GM19455 (cell line): ENCODE data around the gene HLA-DPA1.

ENCODE experiments used
- ATAC-seq: cut with Tn5 transposase; IDR thresholded peaks from one replicate; pipeline ENCODE4 v1.9.1; 2021; ENCODE audit not compliant: unreplicated experiment

Gene HLA-DPA1

GRCh38 chr6:33088931-33089620 is 15.6 kb upstream of the HLA-DPA1 start:
- no peak for ATAC-seq

- ATAC-seq, result no peak
These were observed 14.9 kb upstream of the HLA-DPA1 start for GRCh38 chr6:33088258-33088930.

GRCh38 chr6:33085627-33086026 is 12.2 kb upstream of the HLA-DPA1 start:
- no peak for ATAC-seq

- ATAC-seq, result no peak
These were observed 9.3 kb upstream of the HLA-DPA1 start for GRCh38 chr6:33082702-33083101.

- ATAC-seq, result no peak
These were observed 7.8 kb upstream of the HLA-DPA1 start for GRCh38 chr6:33081098-33081824.

- no peak for ATAC-seq
These were observed 7.0 kb upstream of the HLA-DPA1 start for GRCh38 chr6:33080127-33081089.

GRCh38 chr6:33079580-33079979 is 6.1 kb upstream of the HLA-DPA1 start:
- ATAC-seq, result no peak

- no peak for ATAC-seq
These were observed 5.6 kb upstream of the HLA-DPA1 start for GRCh38 chr6:33078919-33079521.

- ATAC-seq, result no peak
These were observed 5.0 kb upstream of the HLA-DPA1 start for GRCh38 chr6:33078442-33078841.

GRCh38 chr6:33077908-33078307 is 4.5 kb upstream of the HLA-DPA1 start:
- ATAC-seq, result no peak

- ATAC-seq, result no peak
These were observed 3.0 kb upstream of the HLA-DPA1 start for GRCh38 chr6:33076406-33076934.

- peak; percentile 65 for ATAC-seq
These were observed 2.3 kb upstream of the HLA-DPA1 start, which contains the start of gene HLA-DPB1 for GRCh38 chr6:33075568-33076405. TSS of gene HLA-DPB1 (plus strand) at chr6:33075990. CDS start at chr6:33076042, 52 bp downstream.

- ATAC-seq, result no peak
These were observed 1.7 kb upstream of the HLA-DPA1 start for GRCh38 chr6:33075208-33075567.

GRCh38 chr6:33072508-33073100 is 845 bp downstream of the HLA-DPA1 start:
- ATAC-seq, result no peak

- ATAC-seq, result no peak
These were observed 1.9 kb downstream of the HLA-DPA1 start for GRCh38 chr6:33071569-33071968.

GRCh38 chr6:33070909-33071308 is 2.5 kb downstream of the HLA-DPA1 start:
- ATAC-seq, result no peak

- no peak for ATAC-seq
These were observed 4.3 kb downstream of the HLA-DPA1 start for GRCh38 chr6:33069021-33069738.

- no peak for ATAC-seq
These were observed 6.4 kb downstream of the HLA-DPA1 start for GRCh38 chr6:33066917-33067521.
